Measurements from ENCODE around the gene ZFP69B. TPM values are rescaled to one million over a fixed set of nuclear protein-coding genes. Genes with fewer than 3 reads are reported as not detected.

Gene ZFP69B
- total RNA-seq, 1 donor from 2014 or later = 10.7 TPM

DNA sequence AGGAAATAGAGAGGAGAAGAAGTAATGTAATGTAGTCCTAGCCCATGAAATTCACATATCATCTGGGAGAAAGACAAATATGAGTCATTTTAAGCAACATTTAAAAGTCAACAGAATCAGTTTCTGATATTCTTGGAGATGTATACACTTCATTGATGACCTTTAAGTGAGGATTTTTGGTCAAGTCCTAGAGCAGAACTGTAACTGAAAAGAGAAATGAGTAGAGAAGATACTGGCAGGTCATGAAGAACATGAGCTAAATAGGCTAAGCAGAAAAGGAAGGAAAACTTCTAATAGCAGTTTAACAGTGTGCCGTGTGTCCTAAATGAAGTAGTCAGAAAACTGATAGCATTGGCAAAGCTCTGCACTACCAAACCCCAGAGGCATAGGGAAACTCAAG lies 4.6 kb downstream of the ZFP69B start:
- no peak overlapping the region for H3K4me3 Mint-ChIP-seq (ENCODE audit: unreplicated experiment)
- TF ChIP-seq, protein P1, sequence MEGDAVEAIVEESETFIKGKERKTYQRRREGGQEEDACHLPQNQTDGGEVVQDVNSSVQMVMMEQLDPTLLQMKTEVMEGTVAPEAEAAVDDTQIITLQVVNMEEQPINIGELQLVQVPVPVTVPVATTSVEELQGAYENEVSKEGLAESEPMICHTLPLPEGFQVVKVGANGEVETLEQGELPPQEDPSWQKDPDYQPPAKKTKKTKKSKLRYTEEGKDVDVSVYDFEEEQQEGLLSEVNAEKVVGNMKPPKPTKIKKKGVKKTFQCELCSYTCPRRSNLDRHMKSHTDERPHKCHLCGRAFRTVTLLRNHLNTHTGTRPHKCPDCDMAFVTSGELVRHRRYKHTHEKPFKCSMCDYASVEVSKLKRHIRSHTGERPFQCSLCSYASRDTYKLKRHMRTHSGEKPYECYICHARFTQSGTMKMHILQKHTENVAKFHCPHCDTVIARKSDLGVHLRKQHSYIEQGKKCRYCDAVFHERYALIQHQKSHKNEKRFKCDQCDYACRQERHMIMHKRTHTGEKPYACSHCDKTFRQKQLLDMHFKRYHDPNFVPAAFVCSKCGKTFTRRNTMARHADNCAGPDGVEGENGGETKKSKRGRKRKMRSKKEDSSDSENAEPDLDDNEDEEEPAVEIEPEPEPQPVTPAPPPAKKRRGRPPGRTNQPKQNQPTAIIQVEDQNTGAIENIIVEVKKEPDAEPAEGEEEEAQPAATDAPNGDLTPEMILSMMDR (IDR thresholded peaks at IDR 0.05; ENCODE audit: partially characterized antibody, unreplicated experiment) = no peak
- no peak for DNase-seq
- H3K9me3 Mint-ChIP-seq (ENCODE audit: unreplicated experiment) = peaks cover 17% of the 10 kb centered on the region
- no peak overlapping the region for H3K27ac Mint-ChIP-seq (ENCODE audit: unreplicated experiment)
- H3K4me1 Mint-ChIP-seq (ENCODE audit: low read depth, unreplicated experiment) = peaks cover 6% of the 10 kb centered on the region
- peaks cover 3% of the 10 kb centered on the region for H3K27me3 Mint-ChIP-seq (ENCODE audit: unreplicated experiment)
- H3K36me3 Mint-ChIP-seq (ENCODE audit: unreplicated experiment) = peaks cover 77% of the 10 kb centered on the region

DNA sequence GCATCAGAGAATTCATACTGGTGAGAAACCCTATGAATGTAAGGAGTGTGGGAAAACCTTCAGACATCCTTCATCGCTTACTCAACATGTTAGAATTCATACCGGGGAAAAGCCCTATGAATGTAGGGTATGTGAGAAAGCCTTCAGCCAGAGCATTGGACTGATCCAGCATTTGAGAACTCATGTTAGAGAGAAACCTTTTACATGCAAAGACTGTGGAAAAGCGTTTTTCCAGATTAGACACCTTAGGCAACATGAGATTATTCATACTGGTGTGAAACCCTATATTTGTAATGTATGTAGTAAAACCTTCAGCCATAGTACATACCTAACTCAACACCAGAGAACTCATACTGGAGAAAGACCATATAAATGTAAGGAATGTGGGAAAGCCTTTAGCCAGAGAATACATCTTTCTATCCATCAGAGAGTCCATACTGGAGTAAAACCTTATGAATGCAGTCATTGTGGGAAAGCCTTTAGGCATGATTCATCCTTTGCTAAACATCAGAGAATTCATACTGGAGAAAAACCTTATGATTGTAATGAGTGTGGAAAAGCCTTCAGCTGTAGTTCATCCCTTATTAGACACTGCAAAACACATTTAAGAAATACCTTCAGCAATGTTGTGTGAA lies 12.8 kb downstream of the ZFP69B start:
- no peak overlapping the region for H3K27ac Mint-ChIP-seq (ENCODE audit: unreplicated experiment)
- H3K4me3 Mint-ChIP-seq (ENCODE audit: unreplicated experiment) = no peak overlapping the region
- TF ChIP-seq, protein P1 (IDR thresholded peaks at IDR 0.05; ENCODE audit: partially characterized antibody, unreplicated experiment) = no peak
- H3K4me1 Mint-ChIP-seq (ENCODE audit: low read depth, unreplicated experiment) = no peaks in the 10 kb centered on the region
- peaks cover 6% of the 10 kb centered on the region for H3K27me3 Mint-ChIP-seq (ENCODE audit: unreplicated experiment)
- no peak for DNase-seq
- H3K36me3 Mint-ChIP-seq (ENCODE audit: unreplicated experiment) = peaks cover 77% of the 10 kb centered on the region
- H3K9me3 Mint-ChIP-seq (ENCODE audit: unreplicated experiment) = peaks cover 35% of the 10 kb centered on the region

DNA sequence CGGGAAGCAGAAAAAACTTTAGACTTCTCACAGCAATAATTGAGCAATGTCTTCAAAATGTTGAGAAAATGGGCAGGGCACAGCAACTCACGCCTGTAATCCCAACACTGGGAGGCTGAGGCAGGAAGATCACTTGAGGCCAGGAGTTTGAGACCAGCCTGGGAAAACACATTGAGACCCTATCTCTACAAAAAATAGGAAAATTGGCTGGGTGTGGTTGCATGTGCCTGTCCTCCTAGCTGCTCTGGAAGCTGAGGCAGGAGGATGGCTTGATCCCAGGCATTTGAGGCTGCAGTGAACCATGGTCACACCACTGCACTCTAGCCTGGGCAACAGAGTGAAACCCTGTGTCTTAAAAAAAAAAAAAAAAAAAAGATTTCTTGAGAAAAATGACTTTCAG lies 19.1 kb downstream of the ZFP69B start:
- Mint-ChIP-seq H3K4me1 (ENCODE audit: low read depth, unreplicated experiment) (no peaks in the 10 kb centered on the region), H3K9me3 (ENCODE audit: unreplicated experiment) (peaks cover 28% of the 10 kb centered on the region)

DNA sequence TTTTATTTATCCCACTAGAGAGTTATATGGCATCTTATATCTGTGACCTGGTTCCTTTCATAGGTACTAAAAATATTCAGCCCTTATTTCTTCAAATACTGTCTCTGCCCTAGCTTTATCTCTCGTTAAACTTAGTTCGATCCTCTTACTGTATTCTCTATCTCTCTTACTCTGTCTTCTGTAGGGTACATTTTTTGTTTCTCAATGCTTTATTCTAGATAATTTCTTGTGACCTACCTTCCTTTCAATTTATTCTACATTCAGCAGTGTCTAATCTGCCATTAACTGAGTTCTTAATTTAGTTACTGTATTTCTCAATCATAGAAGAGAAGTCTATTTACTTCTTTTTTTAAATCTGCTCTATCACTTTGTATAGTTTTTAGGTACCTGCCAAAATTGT lies 25.0 kb downstream of the ZFP69B start:
- H3K4me3 Mint-ChIP-seq (ENCODE audit: unreplicated experiment) = no peak overlapping the region
- H3K27ac Mint-ChIP-seq (ENCODE audit: unreplicated experiment) = peak overlapping the region; percentile 0
- peaks cover 5% of the 10 kb centered on the region for H3K27me3 Mint-ChIP-seq (ENCODE audit: unreplicated experiment)
- peaks cover 3% of the 10 kb centered on the region for H3K4me1 Mint-ChIP-seq (ENCODE audit: low read depth, unreplicated experiment)
- H3K9me3 Mint-ChIP-seq (ENCODE audit: unreplicated experiment) = peaks cover 11% of the 10 kb centered on the region
- TF ChIP-seq, protein P1 (IDR thresholded peaks at IDR 0.05; ENCODE audit: partially characterized antibody, unreplicated experiment) = no peak
- peaks cover 25% of the 10 kb centered on the region for H3K36me3 Mint-ChIP-seq (ENCODE audit: unreplicated experiment)
- no peak for DNase-seq

More for the DNA sequence above, 19.1 kb downstream of the ZFP69B start:
- TF ChIP-seq, protein P1 (IDR thresholded peaks at IDR 0.05; ENCODE audit: partially characterized antibody, unreplicated experiment) = no peak
- peaks cover 62% of the 10 kb centered on the region for H3K36me3 Mint-ChIP-seq (ENCODE audit: unreplicated experiment)
- no peak overlapping the region for H3K27ac Mint-ChIP-seq (ENCODE audit: unreplicated experiment)
- DNase-seq = no peak
- no peak overlapping the region for H3K4me3 Mint-ChIP-seq (ENCODE audit: unreplicated experiment)
- H3K27me3 Mint-ChIP-seq (ENCODE audit: unreplicated experiment) = peaks cover 4% of the 10 kb centered on the region

DNA sequence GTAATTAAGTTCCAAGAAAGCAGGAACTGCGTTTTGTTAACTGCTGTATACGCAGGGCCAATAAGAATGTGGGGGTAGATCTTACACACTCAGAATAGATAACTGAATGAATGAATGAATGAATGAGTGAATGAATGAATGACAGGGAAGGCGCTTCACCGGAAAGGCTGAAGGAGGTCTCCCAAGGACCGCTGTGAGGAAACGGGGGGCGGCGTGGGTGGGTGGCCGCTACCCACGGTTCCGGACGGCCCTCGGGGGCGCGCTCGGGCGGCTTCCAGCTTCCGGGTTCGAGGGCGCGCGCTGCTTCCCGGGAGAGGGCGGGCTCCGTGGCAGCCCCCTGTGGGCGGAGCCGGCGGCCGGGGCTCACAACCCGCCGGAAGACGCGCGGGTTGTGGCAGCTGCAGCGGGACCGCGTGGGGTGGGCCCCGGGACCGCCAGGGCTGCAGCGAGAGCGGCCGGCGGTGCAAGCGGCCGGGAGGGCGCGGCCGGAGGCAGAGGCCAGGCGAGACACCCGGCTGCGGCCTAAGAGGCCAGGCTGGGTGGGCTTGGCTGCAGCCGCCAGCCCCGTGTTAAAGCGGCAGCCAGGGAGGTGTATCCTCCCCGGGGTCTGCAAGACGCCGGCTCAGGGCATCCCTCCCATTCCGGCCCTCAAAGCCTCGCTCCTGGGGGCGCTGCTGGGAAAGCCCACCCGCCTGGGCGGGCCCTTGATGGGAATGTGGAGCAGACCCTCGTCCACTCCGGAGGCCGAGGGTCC lies 26.8 kb downstream of the ZFP69B start, which contains the start of gene ZFP69:
ZFP69 (plus strand) TSS at position 367 of the 754 bp plus-strand sequence. CDS start 2,072 bp downstream, outside the sequence.
- DNase-seq = peak; percentile 82
- Mint-ChIP-seq H3K9me3 (ENCODE audit: unreplicated experiment) (peaks cover 8% of the 10 kb centered on the region), H3K27ac (ENCODE audit: unreplicated experiment) (peak within 1 kb of the TSS; percentile 81), H3K36me3 (ENCODE audit: unreplicated experiment) (peaks cover 18% of the 10 kb centered on the region), H3K4me3 (ENCODE audit: unreplicated experiment) (peak within 1 kb of the TSS; percentile 94), H3K27me3 (ENCODE audit: unreplicated experiment) (peaks cover 5% of the 10 kb centered on the region), H3K4me1 (ENCODE audit: low read depth, unreplicated experiment) (peaks cover 3% of the 10 kb centered on the region)
- TF ChIP-seq, protein P1 (IDR thresholded peaks at IDR 0.05; ENCODE audit: partially characterized antibody, unreplicated experiment) = no peak

All from glutamatergic neuron (in vitro differentiated cells).